H1 (cell line): ENCODE measurements around the gene ESR1. TPM values are rescaled to one million over a fixed set of nuclear protein-coding genes. Genes with fewer than 3 reads are reported as not detected.

Source experiments
- CTCF ChIA-PET: fragments of 300-600 bp; sonication (Branson Sonifier 250); formaldehyde crosslinking; loops from one replicate; lab custom pipeline; 2021; ENCODE audit not compliant: partially characterized antibody; lab: Charles Lee
- POLR2A ChIA-PET: fragments of 300-600 bp; sonication (Branson Sonifier 250); formaldehyde crosslinking; loops from one replicate; lab custom pipeline; 2021; ENCODE audit warnings: inconsistent platforms; ENCODE audit not compliant: partially characterized antibody; lab: Charles Lee
- DNase-seq, 2 experiments: peaks; one replicate each; pipeline versions ENCODE4 v3.0.0 to v3.0.0-alpha.2; 2010 to 2022; ENCODE audit warnings: low spot score in 2 of 2, low read depth in 1 of 2, mixed read lengths in 1 of 2
- FAIRE-seq: peaks from 2 replicates; lab custom pipeline; 2011; peaks lifted over from hg19 to GRCh38; lab: Jason Lieb, UNC
- H2AFZ ChIP-seq: 2 replicates; pipeline ENCODE4 v1.8.1; 2012; ENCODE audit warnings: low read length, inconsistent platforms
- H2AK5ac ChIP-seq: 2 replicates; pipeline ENCODE4 v1.6.1; 2013; ENCODE audit warnings: low read depth, low read length
- H2BK120ac ChIP-seq: replicated peaks from 2 replicates; pipeline ENCODE3; 2013; ENCODE audit warnings: low read depth, low read length, inconsistent platforms
- H2BK12ac ChIP-seq: 2 replicates; pipeline ENCODE4 v1.6.1; 2013; ENCODE audit warnings: low read depth, low read length
- H2BK15ac ChIP-seq: 2 replicates; pipeline ENCODE4 v1.6.1; 2013; ENCODE audit warnings: low read length
- H2BK20ac ChIP-seq: 2 replicates; pipeline ENCODE4 v1.6.1; 2013; ENCODE audit warnings: low read length
- H2BK5ac ChIP-seq: 2 replicates; pipeline ENCODE4 v1.6.1; 2013; ENCODE audit warnings: low read depth, low read length
- H3K14ac ChIP-seq: 2 replicates; pipeline ENCODE4 v1.6.1; 2013; ENCODE audit warnings: inconsistent platforms; ENCODE audit not compliant: insufficient read length
- H3K18ac ChIP-seq: 2 replicates; pipeline ENCODE4 v1.6.1; 2013; ENCODE audit warnings: low read length; ENCODE audit errors: extremely low read depth
- H3K23ac ChIP-seq: 2 replicates; pipeline ENCODE4 v1.6.1; 2013; ENCODE audit warnings: inconsistent platforms; ENCODE audit not compliant: insufficient read length
- H3K23me2 ChIP-seq: 2 replicates; pipeline ENCODE4 v1.6.1; 2013; ENCODE audit warnings: low read depth, low read length
- H3K27ac ChIP-seq: 2 replicates; pipeline ENCODE4 v1.6.1; 2011; ENCODE audit warnings: low read depth, low read length, inconsistent platforms
- H3K27me3 ChIP-seq, 4 experiments: replicated peaks in 1 of 4; 1 replicate in 1 of 4; 2 replicates in 3 of 4; pipeline versions ENCODE4 v1.6.1 to v1.8.1; 2011 to 2013; ENCODE audit warnings: low read length in 3 of 4, mild to moderate bottlenecking in 3 of 4, inconsistent platforms in 2 of 4, mixed read lengths in 2 of 4, moderate library complexity in 1 of 4; ENCODE audit not compliant: control insufficient read depth in 3 of 4, insufficient read depth in 3 of 4; ENCODE audit errors: extremely low read depth in 1 of 4
- H3K36me3 ChIP-seq, 4 experiments: 2 replicates each; pipeline versions ENCODE4 v1.6.1 to v1.8.1; 2011 to 2013; ENCODE audit warnings: mild to moderate bottlenecking in 4 of 4, low read length in 3 of 4, moderate library complexity in 2 of 4, control low read depth in 1 of 4, inconsistent platforms in 1 of 4; ENCODE audit not compliant: insufficient read depth in 4 of 4, control insufficient read depth in 2 of 4
- H3K4ac ChIP-seq: replicated peaks from 2 replicates; pipeline ENCODE3; 2013; ENCODE audit warnings: low read length, low read depth, mixed read lengths, inconsistent platforms; ENCODE audit not compliant: insufficient read length
- H3K4me1 ChIP-seq, 4 experiments: replicated peaks in 1 of 4; 1 replicate in 1 of 4; 2 replicates in 3 of 4; pipeline versions ENCODE4 v1.6.1 to v1.8.1; 2011 to 2013; ENCODE audit warnings: low read length in 3 of 4, inconsistent platforms in 2 of 4, mixed read lengths in 1 of 4; ENCODE audit not compliant: insufficient read depth in 4 of 4, control insufficient read depth in 3 of 4
- H3K4me2 ChIP-seq, 2 experiments: 2 replicates each; pipeline versions ENCODE4 v1.6.1 to v1.8.1; 2011 to 2013; ENCODE audit warnings: low read depth in 2 of 2, low read length in 2 of 2, control low read depth in 1 of 2, inconsistent platforms in 1 of 2, mild to moderate bottlenecking in 1 of 2; ENCODE audit not compliant: insufficient read depth in 1 of 2
- H3K4me3 ChIP-seq, 4 experiments: fragments of 200-600, 300-600 bp in 1 of 4; sonication (generic), shearing (Covaris generic), sonication (Bioruptor Twin) in 1 of 4; 2 replicates each; pipeline versions ENCODE4 v1.5.1 to v1.8.1; 2011 to 2016; ENCODE audit warnings: low read length in 4 of 4, low read depth in 3 of 4, control low read depth in 2 of 4, inconsistent platforms in 2 of 4, mild to moderate bottlenecking in 2 of 4, mixed read lengths in 1 of 4, moderate library complexity in 1 of 4; ENCODE audit not compliant: insufficient read depth in 2 of 4; ENCODE audit errors: extremely low read depth in 1 of 4
- H3K56ac ChIP-seq: replicated peaks from 2 replicates; pipeline ENCODE3; 2013; ENCODE audit warnings: low read depth, mild to moderate bottlenecking, mixed read lengths, low read length, inconsistent platforms; ENCODE audit not compliant: insufficient read length
- H3K79me1 ChIP-seq: 2 replicates; pipeline ENCODE4 v1.6.1; 2013; ENCODE audit warnings: low read depth, low read length, control low read depth
- H3K79me2 ChIP-seq, 2 experiments: 2 replicates each; pipeline versions ENCODE4 v1.6.1 to v1.8.1; 2012 to 2013; ENCODE audit warnings: low read length in 2 of 2, mild to moderate bottlenecking in 2 of 2, inconsistent platforms in 1 of 2; ENCODE audit not compliant: insufficient read depth in 2 of 2, control insufficient read depth in 1 of 2
- H3K9ac ChIP-seq, 4 experiments: replicated peaks in 1 of 4; 1 replicate in 1 of 4; 2 replicates in 3 of 4; pipeline versions ENCODE4 v1.6.1 to v1.8.1; 2011 to 2013; ENCODE audit warnings: low read depth in 3 of 4, low read length in 3 of 4, control low read depth in 2 of 4, mild to moderate bottlenecking in 2 of 4, moderate library complexity in 2 of 4, inconsistent platforms in 1 of 4; ENCODE audit errors: extremely low read depth in 1 of 4
- H3K9me3 ChIP-seq, 2 experiments: 2 replicates each; pipeline versions ENCODE4 v1.6.1 to v1.8.1; 2012 to 2013; ENCODE audit warnings: mild to moderate bottlenecking in 2 of 2, moderate library complexity in 2 of 2, control low read depth in 1 of 2, inconsistent platforms in 1 of 2, low read depth in 1 of 2, low read length in 1 of 2, mixed read lengths in 1 of 2; ENCODE audit not compliant: insufficient read depth in 2 of 2
- H4K20me1 ChIP-seq, 2 experiments: replicated peaks in 1 of 2; 2 replicates each; pipeline versions ENCODE3 to v1.8.1; 2011 to 2013; ENCODE audit warnings: inconsistent platforms in 2 of 2, low read length in 2 of 2, mild to moderate bottlenecking in 1 of 2; ENCODE audit not compliant: insufficient read depth in 2 of 2, control insufficient read depth in 1 of 2
- H4K5ac ChIP-seq: 2 replicates; pipeline ENCODE4 v1.6.1; 2013; ENCODE audit warnings: low read length, low read depth, mixed read lengths, inconsistent platforms; ENCODE audit not compliant: insufficient read length
- H4K8ac ChIP-seq: 2 replicates; pipeline ENCODE4 v1.8.0; 2013; ENCODE audit warnings: mild to moderate bottlenecking, moderate library complexity, low read length, inconsistent platforms; ENCODE audit not compliant: insufficient read depth; ENCODE audit errors: extremely low read depth
- H4K91ac ChIP-seq: replicated peaks from 2 replicates; pipeline ENCODE3; 2013; ENCODE audit warnings: low read length, mixed read lengths, inconsistent platforms; ENCODE audit not compliant: insufficient read length
- ASH2L ChIP-seq: fragments of 200-600, 300-600 bp; sonication (generic); IDR thresholded peaks from one replicate; pipeline ENCODE4 v1.7.1; 2017; ENCODE audit warnings: low read length
- BACH1 ChIP-seq: IDR thresholded peaks from 2 replicates; pipeline ENCODE4 v1.6.1; 2012; ENCODE audit warnings: low read length, improper control_type of control experiment
- CBX5 ChIP-seq: fragments of 300-800, 300-1000 bp; sonication (generic); IDR thresholded peaks from 2 replicates; pipeline ENCODE4 v1.7.1; 2016; ENCODE audit warnings: antibody characterized with exemption, low read length, low read depth
- EZH2 ChIP-seq: fragments of 200-600 bp; sonication (generic); IDR thresholded peaks from 2 replicates; pipeline ENCODE4 v1.7.1; 2012; ENCODE audit warnings: low read depth, mild to moderate bottlenecking, moderate library complexity, low read length, inconsistent platforms; ENCODE audit not compliant: severe bottlenecking
- HDAC2 ChIP-seq, 2 experiments: fragments of 300-600 bp in 1 of 2; sonication (generic) in 1 of 2; IDR thresholded peaks; 2 replicates each; pipeline ENCODE4 v1.6.1; 2011 to 2012; ENCODE audit warnings: low read depth in 2 of 2, low read length in 2 of 2, mild to moderate bottlenecking in 2 of 2, moderate library complexity in 2 of 2, borderline replicate concordance in 1 of 2, inconsistent platforms in 1 of 2
- KDM1A ChIP-seq: fragments of 200-600, 300-600 bp; sonication (generic); IDR thresholded peaks from 2 replicates; pipeline ENCODE4 v1.7.1; 2016; ENCODE audit warnings: mild to moderate bottlenecking, low read length, borderline replicate concordance
- RAD21 ChIP-seq, 2 experiments: IDR thresholded peaks in 1 of 2; conservative IDR thresholded peaks in 1 of 2; 2 replicates each; pipeline ENCODE4 v1.6.1; 2011; ENCODE audit warnings: low read depth in 2 of 2, low read length in 2 of 2, improper control_type of control experiment in 1 of 2, inconsistent platforms in 1 of 2, mild to moderate bottlenecking in 1 of 2, moderate library complexity in 1 of 2
- RXRA ChIP-seq: IDR thresholded peaks from 2 replicates; pipeline ENCODE4 v1.6.1; 2011; ENCODE audit warnings: low read depth, mild to moderate bottlenecking, low read length, moderate library complexity; ENCODE audit not compliant: insufficient read depth
- SAP30 ChIP-seq: fragments of 300-600 bp; sonication (generic); IDR thresholded peaks from 2 replicates; pipeline ENCODE4 v1.7.1; 2012; ENCODE audit warnings: low read length, moderate library complexity, mild to moderate bottlenecking, inconsistent platforms; ENCODE audit not compliant: insufficient read depth, insufficient replicate concordance
- SIN3A ChIP-seq, 2 experiments: IDR thresholded peaks in 1 of 2; conservative IDR thresholded peaks in 1 of 2; 2 replicates each; pipeline ENCODE4 v1.6.1; 2011 to 2012; ENCODE audit warnings: low read length in 2 of 2, improper control_type of control experiment in 1 of 2, low read depth in 1 of 2, mild to moderate bottlenecking in 1 of 2
- TAF7 ChIP-seq: optimal IDR thresholded peaks from 2 replicates; pipeline ENCODE3; 2011; ENCODE audit warnings: low read depth, mild to moderate bottlenecking, inconsistent platforms, low read length, moderate library complexity, borderline replicate concordance
- TBP ChIP-seq: IDR thresholded peaks from 2 replicates; pipeline ENCODE4 v1.6.1; 2011; ENCODE audit warnings: low read depth, low read length, improper control_type of control experiment
- ZNF274 ChIP-seq: IDR thresholded peaks from 2 replicates; pipeline ENCODE4 v1.7.0; 2012; ENCODE audit warnings: low read length, borderline replicate concordance; ENCODE audit errors: extremely low read depth
- WGBS, 2 experiments: shearing (Covaris generic) in 1 of 2; methylation state at CpG; one replicate each; pipeline versions ENCODE4 v1.1.6 to v1.1.7; 2013 to 2015; ENCODE audit warnings: low lambda C conversion rate in 2 of 2, mixed read lengths in 2 of 2, inconsistent platforms in 1 of 2, low coverage in 1 of 2, missing lambda C conversion rate in 1 of 2; ENCODE audit not compliant: insufficient replicate concordance in 2 of 2, insufficient coverage in 1 of 2, insufficient read length in 1 of 2; ENCODE audit errors: extremely low coverage in 1 of 2, missing lambda C conversion rate in 1 of 2; 5-methylcytosine and 5-hydroxymethylcytosine counted together
- polyA plus RNA-seq, 7 experiments: library from polyadenylated mRNA; depleted of rRNA in 3 of 7; stranded (reverse) in 5 of 7; unstranded in 2 of 7; fragments of >200 nt in 5 of 7; fragments of 200-250 nt in 2 of 7; gene quantifications; 1 replicate in 5 of 7; 2 replicates in 1 of 7; 4 replicates in 1 of 7; pipeline versions ENCODE4 v1.2.1 to v1.2.3, GENCODE V29; 2011 to 2013; ENCODE audit warnings: missing spikeins in 2 of 7, mixed read lengths in 2 of 7
- total RNA-seq: library from RNA; stranded (reverse); fragmentation: NEBNext Ultra II Directional; extraction: Animal tissue kit (Norgen Biotek cat#: 25700); gene quantifications from 2 replicates; pipeline ENCODE4 v1.2.1, GENCODE V29; 2021

Gene ESR1
- total and polyA plus RNA-seq, 2 of the 8 experiments (the other 6 are each of a cell fraction or from before 2014, with no cell fraction given), result 0.03 to 0.17 TPM

GRCh38 chr6:152119831-152120230, 312.3 kb downstream of the ESR1 start:
- H3K23me2 ChIP-seq, result no peaks in the 10 kb centered on the region
- no peak overlapping the region for H2BK15ac ChIP-seq
- no peaks in the 10 kb centered on the region for H3K79me2 ChIP-seq
- H3K56ac ChIP-seq, result no peak overlapping the region
- H3K27me3 ChIP-seq, result no peaks in the 10 kb centered on the region
- H4K5ac ChIP-seq, result no peak overlapping the region
- no peak overlapping the region for H2BK12ac ChIP-seq
- no peaks in the 10 kb centered on the region for H4K20me1 ChIP-seq
- H3K9me3 ChIP-seq, result no peaks in the 10 kb centered on the region
- TF ChIP-seq SIN3A (conservative IDR thresholded peaks at IDR 0.05 in 1 of 2, IDR thresholded peaks at IDR 0.05 in 1 of 2; ENCODE audit: low read depth in 1 of 2, low read length in 2 of 2), result no peak
- TF ChIP-seq HDAC2 (IDR thresholded peaks at IDR 0.05; ENCODE audit: borderline replicate concordance in 1 of 2, low read depth in 2 of 2, low read length in 2 of 2), result no peak
- TF ChIP-seq TAF7, result no peak
- no peak for TF ChIP-seq ASH2L
- TF ChIP-seq CBX5, result no peak
- TF ChIP-seq KDM1A, result no peak
- TF ChIP-seq RXRA, result no peak
- TF ChIP-seq RAD21 (IDR thresholded peaks at IDR 0.05 in 1 of 2, conservative IDR thresholded peaks at IDR 0.05 in 1 of 2; ENCODE audit: low read depth in 2 of 2, low read length in 2 of 2), result no peak
- no peak for TF ChIP-seq TBP
- TF ChIP-seq SAP30, result no peak
- TF ChIP-seq BACH1, result no peak
- TF ChIP-seq ZNF274, result no peak
- no peak for TF ChIP-seq EZH2
- ChIA-PET CTCF (interaction anchor here (0.8 to 1.6 kb wide), 8 partner anchors 9 to 354 kb away, joined by 3 to 4 read pairs (median 3); no protein-coding TSS in a partner anchor), POLR2A (no interaction called here)
- no peak overlapping the region for H3K18ac ChIP-seq
- H3K4me1 ChIP-seq, result no peaks in the 10 kb centered on the region
- H4K91ac ChIP-seq, result no peak overlapping the region
- H3K14ac ChIP-seq, result no peak overlapping the region
- H2AFZ ChIP-seq, result no peak overlapping the region
- no peaks in the 10 kb centered on the region for H3K36me3 ChIP-seq
- FAIRE-seq (no peak), DNase-seq (no peak)
- H3K79me1 ChIP-seq, result no peaks in the 10 kb centered on the region
- H3K23ac ChIP-seq, result no peak overlapping the region
- H3K4me3 ChIP-seq, result no peak overlapping the region
- 84% methylated on average over 7 of the region's 7 CpGs; no CpG with 5 or more reads in 1 of the 2 experiments for WGBS, 2 experiments
- H2BK20ac ChIP-seq, result no peak overlapping the region
- no peak overlapping the region for H2BK120ac ChIP-seq
- no peak overlapping the region for H3K27ac ChIP-seq
- no peak overlapping the region for H2AK5ac ChIP-seq
- no peak overlapping the region for H3K4ac ChIP-seq
- no peak overlapping the region for H3K9ac ChIP-seq
- H3K4me2 ChIP-seq, result no peak overlapping the region
- no peak overlapping the region for H4K8ac ChIP-seq
- no peak overlapping the region for H2BK5ac ChIP-seq
